Measurements from ENCODE around the gene COL27A1.

- no peak for TF ChIP-seq CTCF (IDR thresholded peaks at IDR 0.05; ENCODE audit: borderline replicate concordance, extremely low read depth, low read length, poor library complexity, severe bottlenecking)
- no peak for TF ChIP-seq EZH2 (IDR thresholded peaks at IDR 0.05; ENCODE audit: borderline replicate concordance, low read depth, low read length, severe bottlenecking)
Observed at GRCh38 chr9:114107286-114108001, 47.9 kb upstream of the COL27A1 start.
